A549 (cell line): ENCODE results near the gene PPP1R12B.

Experiments
- CTCF ChIP-seq: fragments of >200 bp; sonication (Bioruptor Twin); formaldehyde crosslinking; IDR thresholded peaks from 3 replicates; pipeline ENCODE4 v1.5.1; 2016
- NFE2L2 ChIP-seq: fragments of 150-350 bp; conservative IDR thresholded peaks from 2 replicates; pipeline ENCODE4 v1.6.1; 2014; ENCODE audit warnings: low read length

GRCh38 chr1:202639500-202639899 is 291.0 kb downstream of the PPP1R12B start:
- TF ChIP-seq CTCF (no peak), NFE2L2 (no peak)
